Loucy (cell line): ENCODE measurements around the gene PROSER3.
"Not testable (repeated sequence)": the region's sequence is repeated elsewhere in the genome, so short reads cannot be mapped to it uniquely, and the experiment has no call there.

Experiments
- H2AFZ ChIP-seq: fragments of 200-600 bp; sonication (generic); 2 replicates; pipeline ENCODE4 v1.6.0; 2016; ENCODE audit warnings: antibody characterized with exemption, mild to moderate bottlenecking, low read length, moderate library complexity
- H3F3A ChIP-seq: fragments of 200-600 bp; 2 replicates; pipeline ENCODE4 v1.6.0; 2016; ENCODE audit warnings: antibody characterized with exemption, low read depth, mild to moderate bottlenecking
- H3K27me3 ChIP-seq: fragments of 200-600 bp; sonication (generic); 2 replicates; pipeline ENCODE4 v1.6.1; 2014; ENCODE audit warnings: low read length, mild to moderate bottlenecking; ENCODE audit not compliant: insufficient read depth, poor library complexity, severe bottlenecking
- H3K36me3 ChIP-seq: fragments of 200-600 bp; sonication (generic); 2 replicates; pipeline ENCODE4 v1.6.1; 2016; ENCODE audit warnings: low read length; ENCODE audit not compliant: insufficient read depth
- H3K4me1 ChIP-seq: fragments of 200-600 bp; sonication (generic); 2 replicates; pipeline ENCODE4 v1.5.1; 2014; ENCODE audit warnings: low read length, mild to moderate bottlenecking; ENCODE audit not compliant: insufficient read depth, poor library complexity, severe bottlenecking
- H3K4me2 ChIP-seq: fragments of 200-600 bp; sonication (generic); 2 replicates; pipeline ENCODE4 v1.6.0; 2014; ENCODE audit warnings: antibody characterized with exemption, low read length, low read depth, mild to moderate bottlenecking; ENCODE audit not compliant: poor library complexity, severe bottlenecking
- H3K4me3 ChIP-seq: fragments of 200-600 bp; sonication (generic); 2 replicates; pipeline ENCODE4 v1.5.1; 2014; ENCODE audit warnings: low read length, mild to moderate bottlenecking, mixed read lengths; ENCODE audit not compliant: poor library complexity, severe bottlenecking
- H3K79me2 ChIP-seq: fragments of 200-600 bp; sonication (generic); 2 replicates; pipeline ENCODE4 v1.6.1; 2014; ENCODE audit warnings: low read length; ENCODE audit not compliant: insufficient read depth
- H3K9ac ChIP-seq: fragments of 200-600 bp; sonication (generic); 2 replicates; pipeline ENCODE4 v1.6.0; 2014; ENCODE audit warnings: mild to moderate bottlenecking, low read depth, low read length, moderate library complexity; ENCODE audit not compliant: poor library complexity, severe bottlenecking
- H3K9me2 ChIP-seq: fragments of 200-600 bp; sonication (generic); replicated peaks from 2 replicates; pipeline ENCODE4 v1.6.1; 2016; ENCODE audit warnings: low read depth, low read length, mixed read lengths
- H3K9me3 ChIP-seq: fragments of 200-600 bp; sonication (generic); 2 replicates; pipeline ENCODE4 v1.6.1; 2014; ENCODE audit warnings: mild to moderate bottlenecking, antibody characterized with exemption, low read length, low read depth; ENCODE audit not compliant: insufficient read depth
- H4K20me1 ChIP-seq: fragments of 200-600 bp; sonication (generic); 2 replicates; pipeline ENCODE4 v1.6.0; 2014; ENCODE audit warnings: antibody characterized with exemption, low read length, mild to moderate bottlenecking; ENCODE audit not compliant: insufficient read depth, poor library complexity, severe bottlenecking
- CTCF ChIP-seq: fragments of 200-600 bp; sonication (generic); conservative IDR thresholded peaks from 2 replicates; pipeline ENCODE4 v1.5.1; 2014; ENCODE audit warnings: mild to moderate bottlenecking, antibody characterized with exemption, low read length
- EZH2phosphoT487 ChIP-seq: fragments of 200-600 bp; IDR thresholded peaks from 2 replicates; pipeline ENCODE4 v1.6.1; 2018; ENCODE audit warnings: antibody characterized with exemption, mild to moderate bottlenecking, moderate library complexity, borderline replicate concordance

Gene PROSER3

GRCh38 chr19:35767288-35768081 lies 9.5 kb downstream of the PROSER3 start:
- no peaks in the 10 kb centered on the region for H3K9me3 ChIP-seq
- H3F3A ChIP-seq, result no peaks in the 10 kb centered on the region
- H3K9me2 ChIP-seq, result no peaks in the 10 kb centered on the region
- H2AFZ ChIP-seq, result no peak overlapping the region
- H3K9ac ChIP-seq, result no peak overlapping the region
- no peaks in the 10 kb centered on the region for H3K79me2 ChIP-seq
- no peaks in the 10 kb centered on the region for H3K4me1 ChIP-seq
- H3K36me3 ChIP-seq, result no peaks in the 10 kb centered on the region
- TF ChIP-seq EZH2phosphoT487 (no peak), CTCF (no peak)
- H3K4me3 ChIP-seq, result no peak overlapping the region
- no peak overlapping the region for H3K4me2 ChIP-seq
- no peaks in the 10 kb centered on the region for H3K27me3 ChIP-seq
- H4K20me1 ChIP-seq, result no peaks in the 10 kb centered on the region

- no peaks in the 10 kb centered on the region for H3K4me1 ChIP-seq
- no peaks in the 10 kb centered on the region for H4K20me1 ChIP-seq
- no peaks in the 10 kb centered on the region for H3K9me2 ChIP-seq
- no peaks in the 10 kb centered on the region for H3F3A ChIP-seq
- no peak overlapping the region for H3K4me2 ChIP-seq
- no peak overlapping the region for H3K9ac ChIP-seq
- H3K9me3 ChIP-seq, result no peaks in the 10 kb centered on the region
- no peaks in the 10 kb centered on the region for H3K27me3 ChIP-seq
- no peak overlapping the region for H3K4me3 ChIP-seq
- no peaks in the 10 kb centered on the region for H3K79me2 ChIP-seq
- no peaks in the 10 kb centered on the region for H3K36me3 ChIP-seq
- TF ChIP-seq EZH2phosphoT487 (no peak), CTCF (no peak)
- H2AFZ ChIP-seq, result no peak overlapping the region
Measured at GRCh38 chr19:35768082-35768421, 10.1 kb downstream of the PROSER3 start.

- H3F3A ChIP-seq, H3K4me3 ChIP-seq, H3K9me2 ChIP-seq, H3K36me3 ChIP-seq, H3K4me2 ChIP-seq, H3K9me3 ChIP-seq, H2AFZ ChIP-seq, H3K27me3 ChIP-seq, H3K9ac ChIP-seq: not testable (repeated sequence)
- peaks cover 19% of the 10 kb centered on the region for H3K4me1 ChIP-seq
- peaks cover 18% of the 10 kb centered on the region for H3K79me2 ChIP-seq
- H4K20me1 ChIP-seq, result peaks cover 11% of the 10 kb centered on the region
Measured at GRCh38 chr19:35772362-35772761, 14.4 kb downstream of the PROSER3 start.
